ENCODE measurements around the gene BRCA1.
"Not testable (repeated sequence)": the region's sequence is repeated elsewhere in the genome, so short reads cannot be mapped to it uniquely, and the experiment has no call there.

GRCh38 chr17:43000894-43001293 is 124.3 kb downstream of the BRCA1 start:
- TF ChIP-seq CTCF (IDR thresholded peaks at IDR 0.05; ENCODE audit: poor library complexity, severe bottlenecking); POLR2AphosphoS5 (IDR thresholded peaks at IDR 0.05); TAF1 (IDR thresholded peaks at IDR 0.05; ENCODE audit: low read depth); EP300 (conservative IDR thresholded peaks at IDR 0.05; ENCODE audit: poor library complexity, severe bottlenecking); REST (IDR thresholded peaks at IDR 0.05; ENCODE audit: borderline replicate concordance); EZH2 (IDR thresholded peaks at IDR 0.05; ENCODE audit: borderline replicate concordance, insufficient read depth, low read length, poor library complexity, severe bottlenecking): not testable (repeated sequence)

All from neural cell (in vitro differentiated cells).